PC-9 (cell line): ENCODE measurements around the gene NKAIN2. TPM values are rescaled to one million over a fixed set of nuclear protein-coding genes. Genes with fewer than 3 reads are reported as not detected.

ENCODE experiments used
- BruUV-seq: library from RNA; stranded (reverse); fragments of 400-500 nt; replicated peaks from 2 replicates; lab custom pipeline; 2021; lab: Mats Ljungman, UMichigan
- CTCF ChIA-PET: fragments of 300-600 bp; sonication (Branson Sonifier 250); formaldehyde crosslinking; loops from one replicate; lab custom pipeline; 2022; ENCODE audit warnings: antibody characterized with exemption; lab: Charles Lee
- POLR2A ChIA-PET: fragments of 300-600 bp; sonication (Branson Sonifier 250); formaldehyde crosslinking; loops from one replicate; lab custom pipeline; 2022; ENCODE audit warnings: antibody characterized with exemption; ENCODE audit not compliant: unreplicated experiment; lab: Charles Lee
- DNase-seq, 2 experiments: peaks; one replicate each; pipeline versions ENCODE4 v3.0.0 to v3.0.0-alpha.2; 2015 to 2022; ENCODE audit warnings: mixed read lengths in 1 of 2
- H2AFZ ChIP-seq: fragments of 200-600 bp; sonication (generic); 2 replicates; pipeline ENCODE4 v1.8.1; 2017; ENCODE audit warnings: antibody characterized with exemption
- H3F3A ChIP-seq: fragments of 200-600 bp; sonication (generic); 2 replicates; pipeline ENCODE4 v1.8.1; 2017; ENCODE audit warnings: antibody characterized with exemption, mild to moderate bottlenecking, low read depth; ENCODE audit not compliant: insufficient read depth
- H3K27ac ChIP-seq: fragments of 200-600 bp; sonication (generic); 2 replicates; pipeline ENCODE4 v1.6.1; 2016; ENCODE audit warnings: mixed run types
- H3K27me3 ChIP-seq: fragments of 200-600 bp; sonication (generic); 2 replicates; pipeline ENCODE4 v1.6.1; 2016; ENCODE audit warnings: low read depth, mixed run types; ENCODE audit not compliant: insufficient read depth
- H3K36me3 ChIP-seq: fragments of 200-600 bp; sonication (generic); 2 replicates; pipeline ENCODE4 v1.6.1; 2016; ENCODE audit warnings: low read depth, mixed run types
- H3K4me1 ChIP-seq: fragments of 200-600 bp; sonication (generic); replicated peaks from 2 replicates; pipeline ENCODE4 v1.6.1; 2016; ENCODE audit warnings: mixed run types; ENCODE audit not compliant: insufficient read depth
- H3K4me2 ChIP-seq: fragments of 200-600 bp; sonication (generic); 2 replicates; pipeline ENCODE4 v1.6.1; 2017; ENCODE audit warnings: mixed run types
- H3K4me3 ChIP-seq: fragments of 200-600 bp; sonication (generic); 2 replicates; pipeline ENCODE4 v1.6.1; 2016; ENCODE audit warnings: mixed run types
- H3K79me2 ChIP-seq: fragments of 200-600 bp; sonication (generic); 2 replicates; pipeline ENCODE4 v1.6.1; 2017; ENCODE audit warnings: low read depth, mixed run types
- H3K9me2 ChIP-seq: fragments of 200-600 bp; sonication (generic); 2 replicates; pipeline ENCODE4 v1.8.1; 2017; ENCODE audit warnings: mild to moderate bottlenecking; ENCODE audit not compliant: insufficient read depth
- H3K9me3 ChIP-seq: fragments of 200-600 bp; sonication (generic); 2 replicates; pipeline ENCODE4 v1.8.1; 2016; ENCODE audit warnings: low read depth; ENCODE audit not compliant: insufficient read depth
- H4K20me1 ChIP-seq: fragments of 200-600 bp; sonication (generic); 2 replicates; pipeline ENCODE4 v1.8.1; 2017; ENCODE audit not compliant: insufficient read depth
- EZH2 ChIP-seq: fragments of 200-600 bp; sonication (generic); IDR thresholded peaks from 2 replicates; pipeline ENCODE4 v1.8.0; 2017; ENCODE audit warnings: antibody characterized with exemption, low read depth
- intact Hi-C: fragments of 100-400 bp; cut with micrococcal nuclease; formaldehyde crosslinking; loops from one replicate; pipeline ENCODE4 v1.10.0; 2022; ENCODE audit not compliant: unreplicated experiment
- total RNA-seq: library from RNA; stranded (reverse); gene quantifications from 2 replicates; pipeline ENCODE4 v1.2.3, GENCODE V29; 2021
- TF ChIP-seq, protein P1 (sequence below): fragments of 200-600 bp; sonication (generic); conservative IDR thresholded peaks from 2 replicates; pipeline ENCODE4 v1.6.1; 2017; ENCODE audit warnings: mixed run types, antibody characterized with exemption, mild to moderate bottlenecking, moderate library complexity

The NKAIN2 gene
- total RNA-seq, 1 experiment from 2014 or later: not detected

DNA sequence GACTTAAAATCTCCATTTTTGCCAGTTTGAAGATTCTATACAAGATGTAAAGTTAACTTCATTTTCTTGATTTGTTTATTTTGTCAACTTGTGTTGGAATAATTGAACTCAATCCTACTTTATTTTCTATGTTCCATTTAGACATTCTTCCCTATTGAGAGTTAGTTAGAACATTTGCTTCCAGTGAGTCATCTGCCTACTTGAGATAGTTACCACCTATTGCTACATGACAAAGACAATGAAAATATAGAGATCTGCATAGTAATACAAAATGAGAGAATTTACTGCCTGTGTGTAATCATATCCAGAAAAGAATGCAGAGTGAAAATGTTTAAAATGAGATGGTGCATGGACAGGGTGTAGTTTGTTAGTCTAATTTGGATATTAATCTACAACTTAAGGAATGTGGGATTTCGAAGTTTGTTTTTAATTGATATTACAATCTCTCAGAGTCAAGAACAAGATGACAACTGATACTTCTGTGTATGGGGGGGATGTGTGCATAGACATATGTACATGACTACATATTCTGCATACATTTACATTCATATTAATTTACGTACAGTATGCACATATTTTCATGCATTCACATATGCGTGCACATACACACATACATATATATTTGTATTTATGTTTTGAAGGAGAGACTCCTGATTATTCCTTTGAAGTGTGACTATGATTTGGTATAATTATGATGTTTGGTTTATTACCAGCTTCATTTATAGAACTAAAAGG is 420.1 kb downstream of the NKAIN2 start:
- no peaks in the 10 kb centered on the region for H3K36me3 ChIP-seq
- H3K79me2 ChIP-seq: no peaks in the 10 kb centered on the region
- peaks cover 10% of the 10 kb centered on the region for H3K4me1 ChIP-seq
- no peaks in the 10 kb centered on the region for H3K9me2 ChIP-seq
- no peak for DNase-seq
- no peak overlapping the region for H3K4me2 ChIP-seq
- no peaks in the 10 kb centered on the region for H4K20me1 ChIP-seq
- intact Hi-C loops: loop anchor here (10.0 kb wide), 1 partner anchor 1761 kb away; the partner anchor contains the start of gene TRMT11
- no peak overlapping the region for H2AFZ ChIP-seq
- H3F3A ChIP-seq: no peaks in the 10 kb centered on the region
- CTCF ChIA-PET: no interaction called here
- H3K9me3 ChIP-seq: peaks cover 2% of the 10 kb centered on the region; the same call in 1 of the 2 replicates
- no peak overlapping the region for H3K4me3 ChIP-seq
- TF ChIP-seq EZH2: no peak
- TF ChIP-seq, protein P1, sequence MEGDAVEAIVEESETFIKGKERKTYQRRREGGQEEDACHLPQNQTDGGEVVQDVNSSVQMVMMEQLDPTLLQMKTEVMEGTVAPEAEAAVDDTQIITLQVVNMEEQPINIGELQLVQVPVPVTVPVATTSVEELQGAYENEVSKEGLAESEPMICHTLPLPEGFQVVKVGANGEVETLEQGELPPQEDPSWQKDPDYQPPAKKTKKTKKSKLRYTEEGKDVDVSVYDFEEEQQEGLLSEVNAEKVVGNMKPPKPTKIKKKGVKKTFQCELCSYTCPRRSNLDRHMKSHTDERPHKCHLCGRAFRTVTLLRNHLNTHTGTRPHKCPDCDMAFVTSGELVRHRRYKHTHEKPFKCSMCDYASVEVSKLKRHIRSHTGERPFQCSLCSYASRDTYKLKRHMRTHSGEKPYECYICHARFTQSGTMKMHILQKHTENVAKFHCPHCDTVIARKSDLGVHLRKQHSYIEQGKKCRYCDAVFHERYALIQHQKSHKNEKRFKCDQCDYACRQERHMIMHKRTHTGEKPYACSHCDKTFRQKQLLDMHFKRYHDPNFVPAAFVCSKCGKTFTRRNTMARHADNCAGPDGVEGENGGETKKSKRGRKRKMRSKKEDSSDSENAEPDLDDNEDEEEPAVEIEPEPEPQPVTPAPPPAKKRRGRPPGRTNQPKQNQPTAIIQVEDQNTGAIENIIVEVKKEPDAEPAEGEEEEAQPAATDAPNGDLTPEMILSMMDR: no peak
- POLR2A ChIA-PET: no interaction called here
- BruUV-seq: no TSS peak
- H3K27me3 ChIP-seq: no peaks in the 10 kb centered on the region
- no peak overlapping the region for H3K27ac ChIP-seq

DNA sequence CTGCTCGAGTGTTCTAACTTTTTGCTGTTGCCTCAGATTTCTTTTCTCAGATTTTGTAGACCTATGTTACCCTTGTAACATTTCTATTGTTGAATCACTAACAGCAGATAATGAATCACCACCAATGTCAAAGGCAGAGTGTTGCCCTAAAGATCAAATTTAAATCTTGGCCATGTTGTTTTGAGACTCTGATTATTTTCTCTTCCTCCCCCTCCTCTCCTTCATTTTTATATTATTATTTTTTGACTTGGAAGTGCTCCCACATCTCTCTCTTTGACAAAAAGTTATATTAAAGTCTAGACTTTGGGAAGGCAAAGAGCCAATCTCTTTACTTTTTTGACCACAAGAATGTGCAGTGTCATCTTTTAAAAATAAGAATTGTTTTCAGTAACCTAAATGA is 422.7 kb downstream of the NKAIN2 start:
- Histone ChIP-seq H3K79me2 (no peaks in the 10 kb centered on the region), H3K36me3 (no peaks in the 10 kb centered on the region), H3K9me3 (no peaks in the 10 kb centered on the region; the same call in 1 of the 2 replicates), H2AFZ (no peak overlapping the region), H3K4me2 (no peak overlapping the region), H3K9me2 (no peaks in the 10 kb centered on the region), H3K4me1 (peaks cover 10% of the 10 kb centered on the region), H3F3A (no peaks in the 10 kb centered on the region), H3K27ac (no peak overlapping the region), H4K20me1 (no peaks in the 10 kb centered on the region), H3K4me3 (no peak overlapping the region), H3K27me3 (no peaks in the 10 kb centered on the region)
- ChIA-PET POLR2A (interaction anchor here (0.7 kb wide), 1 partner anchor 497 kb away, joined by 3 read pairs; no protein-coding TSS in a partner anchor), CTCF (no interaction called here)
- intact Hi-C loops: loop anchor here (10.0 kb wide), 1 partner anchor 1758 kb away; the partner anchor contains the start of gene TRMT11
- BruUV-seq: no TSS peak
- TF ChIP-seq EZH2: no peak
- TF ChIP-seq, protein P1: no peak
- no peak for DNase-seq

DNA sequence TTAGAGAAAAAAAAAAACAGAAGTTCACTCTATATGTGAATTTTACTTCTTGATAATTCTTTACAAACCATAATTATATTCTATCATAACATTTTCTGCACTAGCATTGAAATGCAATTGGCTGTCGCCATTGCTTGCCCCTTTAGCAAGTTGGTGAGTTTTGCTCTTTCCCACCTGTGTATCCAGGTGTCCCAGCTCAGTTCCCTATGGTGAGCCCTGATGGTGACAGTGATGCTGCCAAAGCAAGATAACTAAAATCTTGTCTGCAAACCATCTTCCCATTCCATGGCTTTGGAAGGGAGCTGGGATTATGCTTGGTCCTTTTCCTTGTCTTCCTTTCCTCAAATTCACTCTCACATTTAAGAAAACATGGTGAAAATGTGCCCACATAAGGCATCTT is 429.6 kb downstream of the NKAIN2 start:
- H3F3A ChIP-seq: no peaks in the 10 kb centered on the region
- TF ChIP-seq, protein P1: no peak
- TF ChIP-seq EZH2: no peak
- no peak overlapping the region for H3K4me3 ChIP-seq
- no peak overlapping the region for H3K4me2 ChIP-seq
- no peaks in the 10 kb centered on the region for H3K9me2 ChIP-seq
- no peak overlapping the region for H3K27ac ChIP-seq
- ChIA-PET CTCF (no interaction called here), POLR2A (no interaction called here)
- H3K36me3 ChIP-seq: no peaks in the 10 kb centered on the region
- no peaks in the 10 kb centered on the region for H3K9me3 ChIP-seq
- no peak for DNase-seq
- H4K20me1 ChIP-seq: no peaks in the 10 kb centered on the region
- no TSS peak for BruUV-seq
- H3K4me1 ChIP-seq: no peaks in the 10 kb centered on the region
- intact Hi-C loops: no loop called here
- H3K27me3 ChIP-seq: no peaks in the 10 kb centered on the region
- no peak overlapping the region for H2AFZ ChIP-seq
- H3K79me2 ChIP-seq: no peaks in the 10 kb centered on the region
